Gastrocnemius medialis (tissue), 4 donors: ENCODE data around the gene C1GALT1. TPM values are rescaled to one million over a fixed set of nuclear protein-coding genes. Genes with fewer than 3 reads are reported as not detected.

Experiments used
- ATAC-seq, 2 donors: fragments of 150-250 bp; one replicate each; pipeline ENCODE4 v1.9.1; 2016
- DNase-seq, 2 donors: peaks; one replicate each; pipeline ENCODE4 v3.0.0-alpha.2; 2019
- H3K27ac ChIP-seq, 4 donors: fragments of 200-600 bp; sonication (generic); 1 replicate in 1 of 4; 2 replicates in 3 of 4; pipeline ENCODE4 v1.5.1; 2016 to 2018; ENCODE audit warnings: mild to moderate bottlenecking in 2 of 4, moderate library complexity in 1 of 4
- H3K27me3 ChIP-seq, 3 donors: fragments of 200-600 bp; sonication (generic) in 2 of 3; 1 replicate in 1 of 3; 2 replicates in 2 of 3; pipeline versions ENCODE4 v1.5.1 to v1.6.0; 2016 to 2019; ENCODE audit warnings: mild to moderate bottlenecking in 1 of 3, moderate library complexity in 1 of 3
- H3K36me3 ChIP-seq, 2 donors: fragments of 200-600 bp; sonication (generic) in 1 of 2; one replicate each; pipeline ENCODE4 v1.5.1; 2017 to 2018
- H3K4me1 ChIP-seq, 2 donors: fragments of 200-600 bp; sonication (generic) in 1 of 2; one replicate each; pipeline ENCODE4 v1.5.1; 2016 to 2017; ENCODE audit warnings: mild to moderate bottlenecking in 2 of 2
- H3K4me3 ChIP-seq, 4 donors: fragments of 200-600 bp; sonication (generic) in 3 of 4; 1 replicate in 1 of 4; 2 replicates in 3 of 4; pipeline ENCODE4 v1.5.1; 2016 to 2019; ENCODE audit warnings: mild to moderate bottlenecking in 2 of 4
- H3K9me3 ChIP-seq, 3 donors: fragments of 200-600 bp; sonication (generic) in 2 of 3; 1 replicate in 1 of 3; 2 replicates in 2 of 3; pipeline ENCODE4 v1.5.1; 2016 to 2019
- CTCF ChIP-seq, 5 experiments: fragments of 450-650 bp in 3 of 5; fragments of 200-600 bp in 2 of 5; sonication (generic) in 2 of 5; IDR thresholded peaks in 4 of 5; conservative IDR thresholded peaks in 1 of 5; 1 replicate in 4 of 5; 2 replicates in 1 of 5; pipeline ENCODE4 v1.5.1; 2016 to 2019; ENCODE audit warnings: antibody characterized with exemption in 5 of 5, mild to moderate bottlenecking in 3 of 5, moderate library complexity in 3 of 5
- POLR2A ChIP-seq, 2 donors: fragments of 450-650 bp; IDR thresholded peaks; one replicate each; pipeline ENCODE4 v1.6.1; 2017; ENCODE audit warnings: antibody characterized with exemption in 2 of 2, mild to moderate bottlenecking in 2 of 2, moderate library complexity in 2 of 2
- in situ Hi-C, 4 donors: fragments of 200-750 bp; cut with MboI; loops; one replicate each; pipeline versions ENCODE4 v1.15.0 to v1.8.0; 2017; ENCODE audit warnings: low sequenced_read_pairs in 4 of 4
- intact Hi-C: fragments of 100-400 bp; cut with DNase I; formaldehyde crosslinking; loops from one replicate; pipeline ENCODE4 v1.15.1; 2023; ENCODE audit warnings: low total_unique reads
- total RNA-seq, 4 donors: library from RNA; depleted of rRNA; stranded (reverse); fragments of >200 nt; gene quantifications; one replicate each; pipeline versions ENCODE4 v1.1.0 to v1.2.3, GENCODE V29; 2016

The C1GALT1 gene
- total RNA-seq, 4 donors from 2014 or later, result 16.1 to 40.8 (median 27.5) TPM

GRCh38 chr7:7254319-7254718 lies 72.0 kb downstream of the C1GALT1 start:
- Histone ChIP-seq H3K27me3 (no peaks in the 10 kb centered on the region), H3K4me3 (no peak overlapping the region), H3K9me3 (no peaks in the 10 kb centered on the region), H3K27ac (no peak overlapping the region), H3K36me3 (no peaks in the 10 kb centered on the region), H3K4me1 (peaks cover 8 to 12% of the 10 kb centered on the region in 2 donors)
- DNase-seq, result no peak
- no peak for TF ChIP-seq CTCF (IDR thresholded peaks at IDR 0.05 in 4 of 5, conservative IDR thresholded peaks at IDR 0.05 in 1 of 5)
- TF ChIP-seq POLR2A (IDR thresholded peaks at IDR 0.05), result no peak
- in situ Hi-C loops, result no loop called here
- intact Hi-C loops, result loop anchor here (10.0 kb wide), 1 partner anchor 150 kb away; no protein-coding TSS in a partner anchor
- no peak for ATAC-seq

DNA sequence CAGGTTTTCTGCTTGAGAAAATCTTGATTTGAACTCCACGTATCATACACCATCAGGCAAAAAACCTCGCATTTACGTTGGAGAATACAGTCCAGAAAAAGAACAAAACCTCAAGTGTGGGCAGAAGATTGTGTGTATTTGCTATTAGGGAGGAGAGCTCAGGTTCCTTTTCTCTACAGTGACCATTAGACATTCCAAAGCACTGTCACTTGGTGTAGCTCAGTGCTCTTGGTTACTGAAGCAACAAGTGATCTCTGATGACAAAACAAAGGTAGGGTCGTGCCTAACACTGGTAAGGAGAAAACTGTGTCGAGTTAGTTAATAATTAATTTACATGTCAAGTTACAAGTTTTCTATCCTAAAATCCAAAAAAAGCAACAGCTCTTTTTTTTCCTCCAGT lies 72.6 kb downstream of the C1GALT1 start:
- ATAC-seq (no peak), DNase-seq (no peak)
- Histone ChIP-seq H3K4me3 (no peak overlapping the region), H3K27ac (no peak overlapping the region), H3K9me3 (no peaks in the 10 kb centered on the region), H3K36me3 (no peaks in the 10 kb centered on the region), H3K4me1 (peaks cover 8 to 12% of the 10 kb centered on the region in 2 donors), H3K27me3 (no peaks in the 10 kb centered on the region)
- TF ChIP-seq POLR2A (IDR thresholded peaks at IDR 0.05), result no peak
- no peak for TF ChIP-seq CTCF (IDR thresholded peaks at IDR 0.05 in 4 of 5, conservative IDR thresholded peaks at IDR 0.05 in 1 of 5)
- intact Hi-C loops, result loop anchor here (5.0 to 10.0 kb wide), 2 partner anchors 73 to 150 kb away; partner anchors contain the start of gene C1GALT1
- in situ Hi-C loops, result no loop called here

GRCh38 chr7:7256731-7257274 lies 74.5 kb downstream of the C1GALT1 start:
- H3K4me3 ChIP-seq, result no peak overlapping the region
- H3K4me1 ChIP-seq, result peaks cover 8 to 12% of the 10 kb centered on the region in 2 donors
- no peaks in the 10 kb centered on the region for H3K9me3 ChIP-seq
- in situ Hi-C loops (no loop called here), intact Hi-C loops (loop anchor here (5.0 to 10.0 kb wide), 2 partner anchors 75 to 152 kb away; partner anchors contain the start of gene C1GALT1)
- no peaks in the 10 kb centered on the region for H3K27me3 ChIP-seq
- DNase-seq (peak in 1 of 2 donors; percentile 22), ATAC-seq (peak; percentile 62 to 81)
- TF ChIP-seq CTCF (IDR thresholded peaks at IDR 0.05 in 4 of 5, conservative IDR thresholded peaks at IDR 0.05 in 1 of 5), result no peak
- H3K27ac ChIP-seq, result no peak overlapping the region
- no peaks in the 10 kb centered on the region for H3K36me3 ChIP-seq

DNA sequence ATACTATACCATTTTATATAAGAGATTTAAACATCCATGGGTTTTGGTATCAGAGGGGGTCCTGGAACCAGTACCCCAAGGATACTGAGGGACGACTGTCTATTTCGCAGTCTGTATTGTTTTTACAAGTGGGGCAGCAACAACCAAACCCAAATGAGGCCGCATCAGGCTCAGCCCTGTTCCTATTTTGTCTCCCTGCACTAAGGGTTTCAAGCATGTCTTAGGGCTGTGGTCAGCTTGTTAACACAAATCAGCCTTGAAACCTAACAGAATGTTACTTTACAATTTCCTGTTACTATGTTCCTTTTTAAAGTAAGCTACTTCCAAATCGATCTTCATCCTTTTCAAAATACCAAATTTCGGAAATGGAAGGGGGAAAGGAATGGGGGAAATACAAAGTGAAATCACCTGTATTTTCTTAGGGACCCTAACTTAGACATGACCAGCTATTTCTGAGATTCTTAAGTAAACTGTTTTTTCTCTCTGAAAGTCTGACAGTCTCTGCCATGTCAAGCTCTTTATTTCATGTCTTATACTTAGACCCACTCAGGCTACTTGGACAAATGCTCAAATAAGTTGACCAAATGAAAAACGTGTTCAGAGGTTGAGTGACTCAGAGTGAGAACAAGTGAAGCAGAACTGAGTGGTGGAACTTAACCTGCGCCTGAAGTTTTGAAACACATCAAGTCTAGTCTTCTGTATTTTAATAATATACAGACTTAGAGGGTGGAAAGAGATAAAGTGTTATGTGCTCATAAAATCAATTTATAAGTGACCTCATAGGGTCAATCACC lies 75.8 kb downstream of the C1GALT1 start:
- no peaks in the 10 kb centered on the region for H3K27me3 ChIP-seq
- H3K27ac ChIP-seq, result no peak overlapping the region
- no peaks in the 10 kb centered on the region for H3K36me3 ChIP-seq
- TF ChIP-seq CTCF (IDR thresholded peaks at IDR 0.05 in 4 of 5, conservative IDR thresholded peaks at IDR 0.05 in 1 of 5), result no peak
- no peak for TF ChIP-seq POLR2A (IDR thresholded peaks at IDR 0.05)
- DNase-seq (no peak), ATAC-seq (no peak)
- H3K4me3 ChIP-seq, result no peak overlapping the region
- in situ Hi-C loops, result no loop called here
- H3K9me3 ChIP-seq, result no peaks in the 10 kb centered on the region
- intact Hi-C loops, result loop anchor here (5.0 to 10.0 kb wide), 2 partner anchors 76 to 153 kb away; partner anchors contain the start of gene C1GALT1
- H3K4me1 ChIP-seq, result peaks cover 8 to 12% of the 10 kb centered on the region in 2 donors
